C4-2B (cell line): ENCODE data around the gene CNOT2.

ENCODE experiments used
- ZFX ChIP-seq: fragments of 450-650 bp; IDR thresholded peaks from 2 replicates; pipeline ENCODE4 v1.6.1; 2017
- TF ChIP-seq, protein P1 (sequence below): fragments of 450-650 bp; conservative IDR thresholded peaks from 2 replicates; pipeline ENCODE4 v1.5.1; 2017; ENCODE audit warnings: mild to moderate bottlenecking

DNA sequence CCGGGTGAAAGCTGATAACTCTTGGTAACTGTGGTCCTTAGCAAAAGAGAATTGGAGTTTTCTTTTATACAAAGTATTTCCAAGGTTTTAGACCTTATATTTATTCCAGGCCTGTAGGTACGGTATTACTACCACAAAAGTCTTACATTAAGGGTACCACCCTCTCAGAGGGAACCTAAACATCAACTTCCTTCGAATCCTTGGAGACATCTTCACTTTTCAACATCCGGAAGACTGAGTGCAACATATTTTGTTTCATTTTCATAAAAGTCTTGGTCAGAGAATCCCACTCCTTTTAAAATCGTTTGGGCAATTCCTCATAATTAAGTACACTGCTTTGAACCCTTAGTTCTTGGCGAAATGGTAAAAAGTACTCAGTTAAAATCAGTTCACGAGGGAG, 1.2 kb downstream of the CNOT2 start:
- TF ChIP-seq, protein P1, sequence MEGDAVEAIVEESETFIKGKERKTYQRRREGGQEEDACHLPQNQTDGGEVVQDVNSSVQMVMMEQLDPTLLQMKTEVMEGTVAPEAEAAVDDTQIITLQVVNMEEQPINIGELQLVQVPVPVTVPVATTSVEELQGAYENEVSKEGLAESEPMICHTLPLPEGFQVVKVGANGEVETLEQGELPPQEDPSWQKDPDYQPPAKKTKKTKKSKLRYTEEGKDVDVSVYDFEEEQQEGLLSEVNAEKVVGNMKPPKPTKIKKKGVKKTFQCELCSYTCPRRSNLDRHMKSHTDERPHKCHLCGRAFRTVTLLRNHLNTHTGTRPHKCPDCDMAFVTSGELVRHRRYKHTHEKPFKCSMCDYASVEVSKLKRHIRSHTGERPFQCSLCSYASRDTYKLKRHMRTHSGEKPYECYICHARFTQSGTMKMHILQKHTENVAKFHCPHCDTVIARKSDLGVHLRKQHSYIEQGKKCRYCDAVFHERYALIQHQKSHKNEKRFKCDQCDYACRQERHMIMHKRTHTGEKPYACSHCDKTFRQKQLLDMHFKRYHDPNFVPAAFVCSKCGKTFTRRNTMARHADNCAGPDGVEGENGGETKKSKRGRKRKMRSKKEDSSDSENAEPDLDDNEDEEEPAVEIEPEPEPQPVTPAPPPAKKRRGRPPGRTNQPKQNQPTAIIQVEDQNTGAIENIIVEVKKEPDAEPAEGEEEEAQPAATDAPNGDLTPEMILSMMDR = no peak
- TF ChIP-seq ZFX = no peak
